ENCODE measurements around the gene DNAH2. TPM values are rescaled to one million over a fixed set of nuclear protein-coding genes. Genes with fewer than 3 reads are reported as not detected.

Gene DNAH2
- total RNA-seq, 1 experiment from 2014 or later = 0.17 TPM

GRCh38 chr17:7833011-7833794 lies 115.7 kb downstream of the DNAH2 start (continued):
- TF ChIP-seq SMAD3 (CRISPR knock-in tag; IDR thresholded peaks at IDR 0.05; ENCODE audit: borderline replicate concordance) (no peak), MYBL2 (CRISPR knock-in tag; IDR thresholded peaks at IDR 0.05) (no peak), EMX1 (CRISPR knock-in tag; IDR thresholded peaks at IDR 0.05) (no peak), HMGXB4 (CRISPR knock-in tag; IDR thresholded peaks at IDR 0.05) (no peak), TCF7 (CRISPR knock-in tag; IDR thresholded peaks at IDR 0.05; ENCODE audit: low read depth) (no peak)

- CTCF ChIA-PET = interaction anchor here (0.9 to 5.4 kb wide), 24 partner anchors 10 to 276 kb away, joined by 3 to 66 read pairs (median 5); partner anchors contain the start of genes CYB5D1, NAA38 and TMEM88
- H3K9me3 Mint-ChIP-seq = no peaks in the 10 kb centered on the region
- H3K4me1 Mint-ChIP-seq = peaks cover 25% of the 10 kb centered on the region
- TF ChIP-seq NFE2L1 (CRISPR knock-in tag; IDR thresholded peaks at IDR 0.05) (no peak), FOXK1 (CRISPR knock-in tag; IDR thresholded peaks at IDR 0.05) (0 out of 2 replicates have a peak, but pooled peaks have one; percentile 42), SP1 (CRISPR knock-in tag; conservative IDR thresholded peaks at IDR 0.05) (peak; percentile 31), ZNF416 (CRISPR knock-in tag; IDR thresholded peaks at IDR 0.05) (no peak), USF1 (CRISPR knock-in tag; IDR thresholded peaks at IDR 0.05) (0 out of 2 replicates have a peak, but pooled peaks have one; percentile 25), MAX (CRISPR knock-in tag; IDR thresholded peaks at IDR 0.05) (0 out of 2 replicates have a peak, but pooled peaks have one; percentile 30), SOX15 (CRISPR knock-in tag; IDR thresholded peaks at IDR 0.05) (no peak), RELA (CRISPR knock-in tag; IDR thresholded peaks at IDR 0.05; ENCODE audit: borderline replicate concordance) (no peak)
- DNase-seq (ENCODE audit: low spot score) (peak; percentile 92), ATAC-seq (peak; percentile 57)
- POLR2A ChIA-PET = interaction anchor here (1.0 to 1.1 kb wide), 3 partner anchors 9 to 11 kb away, joined by 3 to 6 read pairs (median 3); no protein-coding TSS in a partner anchor
- no peaks in the 10 kb centered on the region for H3K36me3 Mint-ChIP-seq
- peak within 1 kb of the TSS; percentile 86 for H3K27ac Mint-ChIP-seq
- H3K27me3 Mint-ChIP-seq (ENCODE audit: low read depth) = peaks cover 53% of the 10 kb centered on the region
- peak within 1 kb of the TSS; percentile 82 for H3K4me3 Mint-ChIP-seq
Observed at GRCh38 chr17:7833795-7834541, 116.4 kb downstream of the DNAH2 start, which contains the start of gene KDM6B. Gene KDM6B (plus strand): TSS chr17:7834217. CDS start chr17:7845555, 11,338 bp downstream.

- Mint-ChIP-seq H3K36me3 (no peaks in the 10 kb centered on the region), H3K27ac (peak overlapping the region; percentile 86), H3K4me1 (peaks cover 30% of the 10 kb centered on the region), H3K27me3 (ENCODE audit: low read depth) (peaks cover 53% of the 10 kb centered on the region), H3K9me3 (no peaks in the 10 kb centered on the region), H3K4me3 (peak overlapping the region; percentile 82)
- ChIA-PET CTCF (interaction anchor here (0.6 to 5.4 kb wide), 27 partner anchors 10 to 285 kb away, joined by 3 to 66 read pairs (median 5); partner anchors contain the start of genes CNTROB, CYB5D1, KCNAB3 and NAA38), POLR2A (interaction anchor here (0.6 to 1.8 kb wide), 6 partner anchors 11 to 413 kb away, joined by 4 to 8 read pairs (median 5); partner anchors contain the start of genes CTC1, CYB5D1, EFNB3 and NAA38)
- TF ChIP-seq NFYB (CRISPR knock-in tag; conservative IDR thresholded peaks at IDR 0.05; ENCODE audit: low read depth) = no peak
- no peak for TF ChIP-seq SOX15 (CRISPR knock-in tag; IDR thresholded peaks at IDR 0.05)
- TF ChIP-seq ZNF281 (CRISPR knock-in tag; IDR thresholded peaks at IDR 0.05) = no peak
- no peak for TF ChIP-seq CTCF (IDR thresholded peaks at IDR 0.05)
- TF ChIP-seq SP1 (CRISPR knock-in tag; conservative IDR thresholded peaks at IDR 0.05) = 0 out of 2 replicates have a peak, but pooled peaks have one; percentile 32
- TF ChIP-seq KAT7 (CRISPR knock-in tag; IDR thresholded peaks at IDR 0.05; ENCODE audit: borderline replicate concordance) = no peak
- no peak for TF ChIP-seq PREB (CRISPR knock-in tag; IDR thresholded peaks at IDR 0.05; ENCODE audit: borderline replicate concordance)
- no peak for TF ChIP-seq HMGXB4 (CRISPR knock-in tag; IDR thresholded peaks at IDR 0.05)
- no peak for TF ChIP-seq ZNF416 (CRISPR knock-in tag; IDR thresholded peaks at IDR 0.05)
- 0 out of 2 replicates have a peak, but pooled peaks have one; percentile 19 for TF ChIP-seq NFE2L1 (CRISPR knock-in tag; IDR thresholded peaks at IDR 0.05)
- DNase-seq (ENCODE audit: low spot score) (no peak), ATAC-seq (no peak)
Observed at GRCh38 chr17:7834542-7834956, 117.0 kb downstream of the DNAH2 start.
